Fibroblast of peridontal ligament (primary cell): Measurements from ENCODE around the gene FOXA1.

Source experiments
- DNase-seq: peaks from one replicate; pipeline ENCODE4 v3.0.0-alpha.2; 2010; ENCODE audit errors: extremely low read depth

Gene FOXA1

GRCh38 chr14:37602605-37603453 lies 7.8 kb upstream of the FOXA1 start:
- DNase-seq: no peak

DNA sequence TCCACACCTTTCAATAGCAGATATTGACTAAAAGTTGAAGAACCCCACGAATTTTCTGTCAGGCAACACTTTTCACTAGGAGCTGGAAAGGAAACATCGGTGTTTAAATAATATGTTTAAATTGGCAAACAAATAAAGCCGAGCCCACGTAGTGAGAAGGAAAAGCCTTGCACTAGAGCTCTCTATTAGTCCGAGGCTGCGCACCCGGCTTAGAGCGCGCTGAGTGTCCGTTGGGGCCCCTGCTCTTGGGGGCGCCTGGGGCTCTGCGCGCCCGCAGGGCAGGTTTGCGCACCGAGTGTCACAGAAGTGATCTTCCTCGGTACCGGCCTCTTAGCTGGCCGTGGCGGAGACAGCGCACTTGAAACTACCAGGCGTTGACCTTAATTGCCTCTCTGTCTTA lies 6.8 kb upstream of the FOXA1 start:
- no peak for DNase-seq

DNA sequence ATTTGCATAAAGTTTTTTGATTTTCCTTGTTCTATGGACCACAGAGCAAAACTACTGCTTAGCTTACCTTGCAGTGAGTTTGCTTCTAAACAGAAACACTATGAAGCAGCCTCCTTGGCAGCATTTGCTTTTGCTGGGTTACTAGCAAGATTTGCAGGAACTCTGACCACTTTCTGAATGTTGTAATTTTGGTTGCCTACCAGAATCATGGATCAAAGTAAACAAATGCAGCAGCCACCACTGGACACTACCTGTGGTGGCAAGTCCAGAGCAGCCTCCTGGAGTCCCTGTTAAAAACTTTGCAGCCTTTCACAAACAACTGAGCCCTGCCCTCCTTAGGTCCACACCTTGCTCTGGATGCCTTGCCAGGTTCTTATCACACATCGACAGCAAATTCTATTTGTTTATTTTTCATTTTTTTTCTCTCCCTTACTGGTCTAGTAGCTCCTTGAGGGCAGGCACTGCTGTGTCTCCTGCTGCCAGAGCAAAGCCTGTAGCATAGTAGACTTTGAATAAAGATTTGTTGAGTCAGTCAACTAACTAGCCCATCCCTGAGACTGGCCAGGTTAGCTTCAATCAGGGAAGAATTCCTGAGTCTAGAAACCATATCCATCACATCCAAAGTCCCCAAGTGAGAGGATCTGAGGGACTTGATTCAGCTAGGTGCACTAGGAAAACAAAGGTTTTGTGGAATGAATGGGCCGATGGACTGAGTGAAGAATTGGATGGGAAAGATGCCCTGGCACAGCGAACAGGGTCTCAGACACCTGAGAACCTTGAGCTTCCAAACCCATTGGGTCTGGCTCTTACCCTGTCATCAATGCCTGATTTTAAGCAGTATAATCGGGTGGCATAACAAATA lies 6.1 kb upstream of the FOXA1 start:
- DNase-seq: no peak

- no peak for DNase-seq
Measured at GRCh38 chr14:37599507-37600368, 4.7 kb upstream of the FOXA1 start.

DNA sequence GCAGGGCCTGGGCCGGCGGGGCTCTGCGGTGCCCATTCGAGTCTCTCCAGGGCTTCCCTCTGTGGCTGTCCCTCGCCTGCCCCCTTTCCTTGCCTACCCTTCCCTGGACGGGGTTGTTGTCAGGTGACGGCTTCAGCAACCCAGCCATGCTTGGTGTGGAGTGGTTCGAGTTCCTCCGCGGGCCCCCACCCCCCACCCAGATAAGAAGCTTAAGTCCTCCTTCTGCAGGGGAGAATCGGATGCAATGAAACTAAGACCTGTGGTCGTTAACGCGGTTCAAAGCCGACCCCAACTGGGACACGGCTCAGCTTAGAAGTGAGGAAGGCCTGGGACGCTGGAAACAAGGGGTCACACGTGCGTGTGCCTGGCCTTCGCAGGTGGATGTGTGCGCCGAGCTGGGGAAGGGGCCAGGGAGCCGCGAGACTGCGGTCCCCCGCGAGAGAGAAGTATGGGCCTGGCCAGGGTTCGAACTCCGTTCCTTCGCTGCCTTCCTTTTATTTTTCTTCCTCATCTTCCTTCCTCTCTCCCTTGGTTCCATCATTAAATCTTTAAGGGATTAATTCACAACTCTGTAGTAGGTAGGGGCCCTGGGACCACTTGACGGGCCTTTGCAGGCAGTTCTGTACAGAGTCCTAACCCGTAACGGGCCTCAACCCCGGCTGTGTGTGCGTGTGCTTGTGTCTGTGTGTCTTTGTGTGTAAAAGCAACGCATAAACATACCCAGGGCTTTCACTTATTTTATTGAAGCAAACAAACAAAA lies 3.9 kb upstream of the FOXA1 start:
- DNase-seq: no peak

GRCh38 chr14:37597914-37598746 lies 3.1 kb upstream of the FOXA1 start:
- no peak for DNase-seq

DNA sequence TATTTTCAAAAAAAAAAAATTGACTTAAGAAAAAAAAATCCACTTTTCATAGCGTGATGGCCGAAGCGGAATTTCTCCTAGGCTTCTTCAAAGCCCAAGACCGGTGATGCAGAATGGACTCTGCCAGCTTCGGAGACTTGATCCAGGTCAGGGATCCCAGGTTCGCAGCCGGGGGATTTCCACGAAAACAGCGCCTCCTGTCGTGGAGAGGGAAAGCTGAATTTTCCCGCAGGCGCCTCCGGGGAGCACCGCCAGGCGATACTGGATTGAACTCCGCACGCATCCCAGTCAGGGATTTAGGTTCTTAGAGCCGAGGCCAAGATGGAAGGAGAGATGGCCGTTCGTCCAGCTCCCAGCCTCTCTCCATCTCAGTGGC lies 2.5 kb upstream of the FOXA1 start:
- no peak for DNase-seq

DNA sequence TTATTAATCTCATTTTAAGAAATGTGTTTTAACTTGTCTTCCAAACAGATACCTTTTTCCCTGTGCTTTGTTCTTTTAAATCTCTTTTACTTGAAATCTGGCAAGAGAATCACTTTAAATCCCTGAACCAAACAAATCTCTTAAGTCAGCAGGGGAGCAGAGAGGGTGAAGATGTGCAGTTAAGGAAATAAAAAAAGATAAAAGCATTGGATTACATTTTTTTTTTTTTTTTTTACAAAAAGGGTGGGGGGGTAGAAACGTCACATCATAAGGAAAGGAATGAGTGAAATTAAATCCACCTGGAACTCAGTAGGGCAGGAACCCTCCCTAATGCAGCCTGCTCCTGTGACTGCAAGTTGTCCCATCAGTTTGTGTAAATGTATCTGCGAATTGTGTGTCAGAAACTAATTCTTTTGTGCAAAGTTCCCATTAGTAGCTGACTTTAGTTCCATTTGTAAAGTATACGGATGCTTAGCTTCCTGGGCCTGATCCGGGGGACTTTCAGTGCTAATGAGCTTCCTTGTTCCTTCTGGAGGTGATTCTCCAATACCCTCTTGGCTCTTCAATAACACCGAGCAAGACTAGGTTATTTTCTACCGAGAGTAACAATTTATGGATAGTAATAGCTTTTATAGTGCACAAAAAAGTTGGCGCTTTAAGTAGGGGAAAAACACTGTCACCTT lies 1.9 kb upstream of the FOXA1 start:
- no peak for DNase-seq

DNA sequence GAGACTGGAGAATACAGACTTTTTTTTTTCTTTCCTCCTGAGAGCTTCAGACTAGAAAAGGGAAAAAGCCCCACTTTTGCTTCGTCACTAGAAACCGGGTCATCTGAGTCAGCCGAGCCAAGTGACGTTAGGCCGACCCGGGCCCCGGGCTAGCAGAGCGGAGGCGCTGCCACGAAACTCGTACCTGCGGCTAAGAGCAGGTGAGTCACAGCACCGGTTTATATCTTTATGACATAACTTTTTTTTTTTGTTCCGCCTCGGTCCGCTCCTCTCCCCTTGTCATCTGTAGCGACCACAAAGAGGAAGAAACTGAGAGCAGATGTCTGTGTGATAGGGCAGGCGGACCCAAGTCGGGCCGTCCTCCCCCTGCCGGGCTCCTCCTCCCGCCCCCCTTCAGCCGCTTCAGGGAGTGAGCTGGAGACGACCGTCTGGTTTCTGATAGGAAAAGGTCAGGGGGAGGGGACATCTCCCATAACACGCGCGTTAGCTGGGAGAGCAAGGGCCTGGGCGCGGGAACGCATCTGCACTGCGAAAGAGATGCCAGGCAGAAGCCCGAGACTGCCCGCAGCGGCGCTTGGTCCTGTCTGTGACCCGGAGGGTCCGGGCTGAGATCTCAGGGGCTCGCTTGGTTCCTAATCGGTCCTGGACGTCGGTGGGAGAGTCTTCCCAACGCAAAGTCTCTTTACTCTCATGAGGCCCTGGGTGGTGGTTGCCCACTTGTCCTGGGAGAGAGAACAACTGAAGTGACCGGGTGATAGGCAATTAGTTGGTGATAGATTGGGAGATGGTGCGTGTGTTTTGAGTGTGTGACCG lies 966 bp upstream of the FOXA1 start:
- no peak for DNase-seq

GRCh38 chr14:37594238-37594970 lies 645 bp downstream of the FOXA1 start:
- peak; percentile 89 for DNase-seq

DNA sequence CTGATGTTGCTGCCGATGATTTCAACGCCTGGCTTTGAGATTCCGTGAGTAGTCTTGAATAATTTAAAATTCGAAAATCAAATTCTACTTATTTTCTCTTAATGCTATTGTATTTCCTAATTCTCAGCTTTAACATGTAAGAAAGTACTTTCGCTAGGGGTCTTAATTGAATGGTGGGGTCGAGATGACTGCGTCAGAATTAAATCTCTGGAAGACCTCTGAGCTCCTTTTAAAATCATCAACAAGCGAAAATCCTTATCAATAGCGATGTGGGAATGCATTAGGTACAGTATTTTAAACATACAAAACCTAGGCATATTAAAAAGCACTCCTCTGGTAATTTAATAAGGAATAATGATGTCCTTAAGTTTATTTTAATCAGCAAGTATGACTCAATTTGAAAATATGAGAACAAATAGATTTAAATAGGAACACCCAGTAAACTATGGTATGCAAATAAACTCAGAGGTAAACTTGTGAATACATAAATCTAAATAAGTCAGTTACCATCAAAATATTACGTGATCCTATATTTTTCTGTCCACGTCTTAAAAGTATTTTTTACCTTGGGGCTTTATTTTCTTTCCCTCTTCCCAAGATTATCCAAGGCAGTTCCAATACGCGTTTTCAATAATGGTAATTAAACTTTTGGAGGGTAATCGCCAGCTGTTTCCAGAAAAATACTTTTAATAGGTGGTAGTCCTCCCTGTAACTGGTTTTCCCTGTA lies 1.4 kb downstream of the FOXA1 start:
- DNase-seq: no peak

GRCh38 chr14:37592482-37593408 lies 2.3 kb downstream of the FOXA1 start:
- no peak for DNase-seq

GRCh38 chr14:37591941-37592481 lies 3.0 kb downstream of the FOXA1 start:
- no peak for DNase-seq

DNA sequence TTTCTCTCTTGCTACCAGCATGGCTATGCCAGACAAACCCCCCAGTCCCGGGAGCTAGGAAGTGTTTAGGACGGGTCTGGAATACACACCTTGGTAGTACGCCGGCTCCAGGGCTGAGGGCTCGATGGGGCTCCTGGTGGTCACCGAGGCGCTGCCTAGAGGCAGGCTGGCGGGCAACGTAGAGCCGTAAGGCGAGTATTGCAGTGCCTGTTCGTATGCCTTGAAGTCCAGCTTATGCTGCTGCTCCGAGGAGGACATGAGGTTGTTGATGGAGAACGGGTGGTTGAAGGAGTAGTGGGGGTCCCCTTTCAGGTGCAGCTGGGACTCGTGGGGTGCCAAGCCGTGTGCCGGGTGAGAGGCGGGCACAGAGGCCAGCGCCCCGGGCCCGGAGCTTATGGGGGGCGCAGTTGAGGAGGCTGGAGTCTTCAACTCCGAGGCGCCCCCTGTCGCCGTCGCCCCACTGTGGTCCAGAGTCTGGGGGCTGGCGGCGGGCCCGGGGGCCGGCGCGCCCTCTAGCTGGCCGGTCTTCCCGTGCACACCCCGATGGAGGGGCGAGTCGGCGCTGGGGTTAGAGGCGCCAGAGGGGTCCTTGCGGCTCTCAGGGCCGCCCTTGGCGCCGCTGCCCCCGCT lies 3.6 kb downstream of the FOXA1 start:
- no peak for DNase-seq

- DNase-seq: no peak
Measured at GRCh38 chr14:37590428-37591139, 4.5 kb downstream of the FOXA1 start.
